Inflammatory macrophage (primary cell): ENCODE results near the gene TNRC6C.
"Not testable (repeated sequence)": the region's sequence is repeated elsewhere in the genome, so short reads cannot be mapped to it uniquely, and the experiment has no call there.

ENCODE experiments used
- DNase-seq, 2 donors: peaks; one replicate each; pipeline ENCODE4 v3.0.0-alpha.2; 2020 to 2022

Gene TNRC6C

GRCh38 chr17:78046923-78047322 lies 88.4 kb downstream of the TNRC6C start:
- peak; percentile 7 to 42 for DNase-seq

GRCh38 chr17:78048346-78049292 lies 90.1 kb downstream of the TNRC6C start:
- no peak for DNase-seq

GRCh38 chr17:78049609-78050008 lies 91.1 kb downstream of the TNRC6C start:
- no peak for DNase-seq

- DNase-seq = no peak
Measured at GRCh38 chr17:78051186-78051972, 92.9 kb downstream of the TNRC6C start.

GRCh38 chr17:78053777-78054468 lies 95.4 kb downstream of the TNRC6C start:
- DNase-seq = no peak

- DNase-seq = no peak
Measured at GRCh38 chr17:78057113-78057740, 98.7 kb downstream of the TNRC6C start.

GRCh38 chr17:78058001-78058400 lies 99.5 kb downstream of the TNRC6C start:
- no peak for DNase-seq

GRCh38 chr17:78058581-78058980 lies 100.1 kb downstream of the TNRC6C start:
- DNase-seq = no peak

- DNase-seq = no peak
Measured at GRCh38 chr17:78062596-78062995, 104.1 kb downstream of the TNRC6C start.

- no peak for DNase-seq
Measured at GRCh38 chr17:78063489-78063888, 105.0 kb downstream of the TNRC6C start.

GRCh38 chr17:78064708-78065107 lies 106.2 kb downstream of the TNRC6C start:
- no peak for DNase-seq

- DNase-seq = not testable (repeated sequence)
Measured at GRCh38 chr17:78066976-78067375, 108.5 kb downstream of the TNRC6C start.

GRCh38 chr17:78069695-78070094 lies 111.2 kb downstream of the TNRC6C start:
- no peak for DNase-seq

GRCh38 chr17:78072961-78073360 lies 114.5 kb downstream of the TNRC6C start:
- DNase-seq = no peak

- DNase-seq = no peak
Measured at GRCh38 chr17:78075011-78075410, 116.5 kb downstream of the TNRC6C start.

- DNase-seq = no peak
Measured at GRCh38 chr17:78075545-78075944, 117.0 kb downstream of the TNRC6C start.

GRCh38 chr17:78079253-78079652 lies 120.8 kb downstream of the TNRC6C start:
- DNase-seq = no peak

GRCh38 chr17:78081551-78081950 lies 123.0 kb downstream of the TNRC6C start:
- DNase-seq = no peak

GRCh38 chr17:78082355-78082872 lies 123.9 kb downstream of the TNRC6C start:
- DNase-seq = peak; percentile 20 to 63

- DNase-seq = no peak
Measured at GRCh38 chr17:78082988-78083387, 124.5 kb downstream of the TNRC6C start.

- DNase-seq = no peak
Measured at GRCh38 chr17:78086740-78087139, 128.2 kb downstream of the TNRC6C start.

GRCh38 chr17:78088529-78088928 lies 130.0 kb downstream of the TNRC6C start:
- DNase-seq = peak in 1 of 2 donors; percentile 21
